Prostate gland (tissue), 2 donors: ENCODE results near the gene ANKRD10. TPM values are rescaled to one million over a fixed set of nuclear protein-coding genes. Genes with fewer than 3 reads are reported as not detected.

Experiments used
- DNase-seq: peaks from one replicate; pipeline ENCODE4 v3.0.0-alpha.2; 2019; ENCODE audit warnings: low spot score
- H3K27ac ChIP-seq, 2 donors: fragments of 200-600 bp; sonication (generic); 2 replicates each; pipeline ENCODE4 v1.5.1; 2017 to 2019
- H3K27me3 ChIP-seq: fragments of 200-600 bp; sonication (generic); replicated peaks from 2 replicates; pipeline ENCODE4 v1.5.1; 2019; ENCODE audit not compliant: insufficient read depth
- H3K36me3 ChIP-seq, 2 donors: fragments of 200-600 bp; sonication (generic); 1 replicate in 1 of 2; 2 replicates in 1 of 2; pipeline versions ENCODE4 v1.5.1 to v1.8.1; 2017 to 2019
- H3K4me1 ChIP-seq: fragments of 200-600 bp; sonication (generic); replicated peaks from 2 replicates; pipeline ENCODE4 v1.5.1; 2019
- H3K4me3 ChIP-seq, 2 donors: fragments of 200-600 bp; sonication (generic); 2 replicates each; pipeline ENCODE4 v1.5.1; 2017 to 2019
- H3K9me3 ChIP-seq: fragments of 200-600 bp; sonication (generic); 2 replicates; pipeline ENCODE4 v1.5.1; 2017
- POLR2A ChIP-seq: fragments of 450-650 bp; IDR thresholded peaks from one replicate; pipeline ENCODE4 v1.6.1; 2016; ENCODE audit warnings: antibody characterized with exemption, mild to moderate bottlenecking
- POLR2AphosphoS5 ChIP-seq: sonication (generic); formaldehyde crosslinking; IDR thresholded peaks from one replicate; pipeline ENCODE4 v1.6.1; 2017; ENCODE audit warnings: antibody characterized with exemption
- WGBS: methylation state at CpG from one replicate; pipeline ENCODE4 v1.1.5; 2018; 5-methylcytosine and 5-hydroxymethylcytosine counted together
- intact Hi-C: fragments of 100-400 bp; cut with DNase I; formaldehyde crosslinking; loops from one replicate; pipeline ENCODE4 v1.14.2; 2022
- total RNA-seq, 2 donors: library from RNA; depleted of rRNA; stranded (reverse); fragments of >200 nt; gene quantifications; one replicate each; pipeline ENCODE4 v1.1.0, GENCODE V29; 2016
- TF ChIP-seq, protein P1 (sequence below), 4 experiments: fragments of 200-600 bp in 2 of 4; fragments of 450-650 bp in 2 of 4; sonication (generic) in 2 of 4; IDR thresholded peaks; 1 replicate in 3 of 4; 2 replicates in 1 of 4; pipeline ENCODE4 v1.5.1; 2016 to 2019; ENCODE audit warnings: antibody characterized with exemption in 4 of 4, mild to moderate bottlenecking in 2 of 4, moderate library complexity in 2 of 4

The ANKRD10 gene
- total RNA-seq, 2 donors from 2014 or later: 99.9 to 155 TPM

- Histone ChIP-seq H3K9me3 (no peaks in the 10 kb centered on the region), H3K27ac (no peak overlapping the region), H3K4me3 (no peak overlapping the region), H3K36me3 (no peaks in the 10 kb centered on the region), H3K27me3 (no peaks in the 10 kb centered on the region), H3K4me1 (peaks cover 9% of the 10 kb centered on the region)
- no peak for DNase-seq
- WGBS: 88% methylated on average over 7 of the region's 7 CpGs
- intact Hi-C loops: no loop called here
- TF ChIP-seq, protein P1, sequence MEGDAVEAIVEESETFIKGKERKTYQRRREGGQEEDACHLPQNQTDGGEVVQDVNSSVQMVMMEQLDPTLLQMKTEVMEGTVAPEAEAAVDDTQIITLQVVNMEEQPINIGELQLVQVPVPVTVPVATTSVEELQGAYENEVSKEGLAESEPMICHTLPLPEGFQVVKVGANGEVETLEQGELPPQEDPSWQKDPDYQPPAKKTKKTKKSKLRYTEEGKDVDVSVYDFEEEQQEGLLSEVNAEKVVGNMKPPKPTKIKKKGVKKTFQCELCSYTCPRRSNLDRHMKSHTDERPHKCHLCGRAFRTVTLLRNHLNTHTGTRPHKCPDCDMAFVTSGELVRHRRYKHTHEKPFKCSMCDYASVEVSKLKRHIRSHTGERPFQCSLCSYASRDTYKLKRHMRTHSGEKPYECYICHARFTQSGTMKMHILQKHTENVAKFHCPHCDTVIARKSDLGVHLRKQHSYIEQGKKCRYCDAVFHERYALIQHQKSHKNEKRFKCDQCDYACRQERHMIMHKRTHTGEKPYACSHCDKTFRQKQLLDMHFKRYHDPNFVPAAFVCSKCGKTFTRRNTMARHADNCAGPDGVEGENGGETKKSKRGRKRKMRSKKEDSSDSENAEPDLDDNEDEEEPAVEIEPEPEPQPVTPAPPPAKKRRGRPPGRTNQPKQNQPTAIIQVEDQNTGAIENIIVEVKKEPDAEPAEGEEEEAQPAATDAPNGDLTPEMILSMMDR (IDR thresholded peaks at IDR 0.05): no peak
- no peak for TF ChIP-seq POLR2A
- no peak for TF ChIP-seq POLR2AphosphoS5
Observed at GRCh38 chr13:110834572-110834971, 80.3 kb downstream of the ANKRD10 start.

- peaks cover 5% of the 10 kb centered on the region for H3K4me1 ChIP-seq
- no peaks in the 10 kb centered on the region for H3K36me3 ChIP-seq
- intact Hi-C loops: no loop called here
- 58% methylated on average over 10 of the region's 10 CpGs for WGBS
- no peaks in the 10 kb centered on the region for H3K9me3 ChIP-seq
- no peak for TF ChIP-seq POLR2AphosphoS5
- no peak for TF ChIP-seq POLR2A
- TF ChIP-seq, protein P1 (IDR thresholded peaks at IDR 0.05): no peak
- H3K4me3 ChIP-seq: no peak overlapping the region
- H3K27ac ChIP-seq: no peak overlapping the region
- H3K27me3 ChIP-seq: no peaks in the 10 kb centered on the region
- DNase-seq: no peak
Observed at GRCh38 chr13:110832531-110832930, 82.3 kb downstream of the ANKRD10 start.

DNA sequence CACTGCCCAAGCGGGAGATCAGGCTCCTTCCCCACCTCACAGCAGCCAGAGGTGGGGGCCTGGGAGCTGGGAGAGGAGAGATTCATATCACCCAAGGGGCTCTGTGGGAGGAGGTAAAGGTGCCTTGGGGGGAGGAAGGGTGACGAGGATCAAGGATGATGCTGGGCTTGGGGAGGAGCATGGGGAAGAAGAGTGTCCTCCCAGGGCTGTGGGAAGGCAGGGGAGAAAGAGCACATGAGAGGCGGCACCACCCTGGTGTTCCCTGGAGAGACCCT, 82.7 kb downstream of the ANKRD10 start:
- Histone ChIP-seq H3K27ac (no peak overlapping the region), H3K4me3 (no peak overlapping the region), H3K36me3 (no peaks in the 10 kb centered on the region), H3K4me1 (peaks cover 5% of the 10 kb centered on the region), H3K9me3 (no peaks in the 10 kb centered on the region), H3K27me3 (no peaks in the 10 kb centered on the region)
- DNase-seq: no peak
- TF ChIP-seq POLR2A (no peak), POLR2AphosphoS5 (no peak)
- TF ChIP-seq, protein P1 (IDR thresholded peaks at IDR 0.05): no peak
- WGBS: 93% methylated on average over 3 of the region's 3 CpGs
- intact Hi-C loops: no loop called here

DNA sequence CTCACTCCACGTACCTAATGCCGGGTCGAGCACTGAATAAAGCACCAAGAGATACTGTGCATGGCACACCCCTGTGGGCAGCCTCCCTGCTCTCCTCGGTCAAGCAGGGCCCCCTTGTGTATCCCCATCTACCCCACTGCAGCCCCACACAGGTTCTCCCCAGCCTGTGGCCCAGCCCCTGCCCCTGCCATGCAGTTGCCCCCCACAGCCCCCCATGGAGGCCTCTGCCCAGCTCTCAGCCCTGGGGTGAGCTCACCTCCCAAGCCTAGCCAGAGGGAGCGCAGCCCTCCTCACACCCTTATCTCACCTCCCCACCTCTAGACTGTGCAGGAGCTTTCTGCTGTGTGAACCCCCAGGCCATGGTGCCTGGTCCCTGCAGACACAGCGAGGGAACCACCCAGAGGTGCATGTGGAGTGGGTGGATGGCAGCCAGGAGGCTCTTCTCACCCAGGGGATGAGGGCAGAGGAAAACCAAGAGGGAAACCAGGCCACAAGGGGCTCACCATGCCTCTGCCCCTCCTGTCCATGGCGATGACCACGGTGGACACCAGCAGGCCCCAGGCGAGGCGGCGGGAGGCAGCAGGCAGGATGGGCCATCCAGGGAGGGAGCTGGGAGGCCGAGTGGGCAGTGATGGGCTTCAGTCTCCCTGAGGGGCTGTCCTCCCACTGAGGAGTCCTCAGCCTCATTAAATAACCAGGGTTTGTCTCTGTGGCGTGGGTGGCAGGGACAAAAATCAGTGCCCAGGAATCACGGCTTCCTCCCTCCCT, 83.2 kb downstream of the ANKRD10 start:
- no peaks in the 10 kb centered on the region for H3K36me3 ChIP-seq
- no peak overlapping the region for H3K27ac ChIP-seq
- no peak for TF ChIP-seq POLR2A
- TF ChIP-seq, protein P1 (IDR thresholded peaks at IDR 0.05): no peak
- no peak for TF ChIP-seq POLR2AphosphoS5
- intact Hi-C loops: no loop called here
- H3K4me1 ChIP-seq: peaks cover under 1% of the 10 kb centered on the region
- no peaks in the 10 kb centered on the region for H3K27me3 ChIP-seq
- no peaks in the 10 kb centered on the region for H3K9me3 ChIP-seq
- WGBS: 90% methylated on average over 14 of the region's 14 CpGs
- DNase-seq: no peak
- no peak overlapping the region for H3K4me3 ChIP-seq

- H3K27ac ChIP-seq: no peak overlapping the region
- no peak for DNase-seq
- TF ChIP-seq POLR2AphosphoS5 (no peak), POLR2A (no peak)
- TF ChIP-seq, protein P1 (IDR thresholded peaks at IDR 0.05): no peak
- WGBS: 80% methylated on average over 16 of the region's 16 CpGs
- H3K4me3 ChIP-seq: no peak overlapping the region
- intact Hi-C loops: no loop called here
- H3K9me3 ChIP-seq: no peaks in the 10 kb centered on the region
- H3K27me3 ChIP-seq: no peaks in the 10 kb centered on the region
- no peaks in the 10 kb centered on the region for H3K36me3 ChIP-seq
- H3K4me1 ChIP-seq: no peaks in the 10 kb centered on the region
Observed at GRCh38 chr13:110830800-110831371, 84.0 kb downstream of the ANKRD10 start.
